Upper lobe of left lung (tissue), 6 donors: Measurements from ENCODE around the gene GPR42. TPM values are rescaled to one million over a fixed set of nuclear protein-coding genes. Genes with fewer than 3 reads are reported as not detected.

Source experiments
- ATAC-seq, 2 donors: fragments of 200-7000 bp; cut with Tn5 transposase; one replicate each; pipeline ENCODE4 v1.9.1; 2022; ENCODE audit warnings: mild to moderate bottlenecking in 2 of 2, moderate library complexity in 2 of 2; ENCODE audit not compliant: low FRiP score in 2 of 2
- DNase-seq, 2 donors: peaks; one replicate each; pipeline ENCODE4 v3.0.0-alpha.2; 2019 to 2020
- H3K27ac ChIP-seq, 4 donors: fragments of 200-600 bp; sonication (generic); one replicate each; pipeline ENCODE4 v1.5.1; 2016 to 2019
- H3K27me3 ChIP-seq, 4 donors: fragments of 200-600 bp; sonication (generic); one replicate each; pipeline ENCODE4 v1.5.1; 2017 to 2019
- H3K36me3 ChIP-seq, 4 donors: fragments of 200-600 bp; sonication (generic); one replicate each; pipeline ENCODE4 v1.5.1; 2016 to 2019
- H3K4me1 ChIP-seq, 4 donors: fragments of 200-600 bp; sonication (generic); one replicate each; pipeline ENCODE4 v1.5.1; 2018 to 2019
- H3K4me3 ChIP-seq, 4 donors: fragments of 200-600 bp; sonication (generic); one replicate each; pipeline ENCODE4 v1.5.1; 2017 to 2019; ENCODE audit warnings: mild to moderate bottlenecking in 2 of 4, moderate library complexity in 1 of 4
- H3K9me3 ChIP-seq, 4 donors: fragments of 200-600 bp; sonication (generic); one replicate each; pipeline ENCODE4 v1.5.1; 2018 to 2019
- EP300 ChIP-seq, 4 donors: sonication (generic); formaldehyde crosslinking; IDR thresholded peaks; one replicate each; pipeline ENCODE4 v1.5.1; 2017; ENCODE audit warnings: antibody characterized with exemption in 4 of 4, control low read depth in 2 of 4
- POLR2A ChIP-seq, 4 donors: fragments of 450-650 bp; IDR thresholded peaks; one replicate each; pipeline ENCODE4 v1.5.1; 2016 to 2017; ENCODE audit warnings: antibody characterized with exemption in 4 of 4, mild to moderate bottlenecking in 2 of 4
- POLR2AphosphoS5 ChIP-seq, 2 donors: sonication (generic); formaldehyde crosslinking; IDR thresholded peaks; one replicate each; pipeline ENCODE4 v1.5.1; 2017; ENCODE audit warnings: antibody characterized with exemption in 2 of 2
- WGBS, 2 donors: methylation state at CpG; one replicate each; pipeline ENCODE4 v1.1.5; 2017 to 2018; 5-methylcytosine and 5-hydroxymethylcytosine counted together
- total RNA-seq, 6 donors: library from RNA; depleted of rRNA in 4 of 6; stranded (reverse); fragments of >200 nt in 4 of 6; gene quantifications; one replicate each; pipeline versions ENCODE4 v1.1.0 to v1.2.1, GENCODE V29; 2016 to 2021
- TF ChIP-seq, protein P1 (sequence below), 6 experiments: fragments of 450-650 bp in 4 of 6; fragments of 200-600 bp in 2 of 6; sonication (generic) in 2 of 6; IDR thresholded peaks; one replicate each; pipeline ENCODE4 v1.5.1; 2016 to 2019; ENCODE audit warnings: antibody characterized with exemption in 6 of 6
- donor health status: DM: no; HTN: no; CAD: no; lungs with moderate emphysema.
- donor health status: DM: no; HTN: yes; CAD: no; lungs with severe emphysema.

The GPR42 gene, protein sequence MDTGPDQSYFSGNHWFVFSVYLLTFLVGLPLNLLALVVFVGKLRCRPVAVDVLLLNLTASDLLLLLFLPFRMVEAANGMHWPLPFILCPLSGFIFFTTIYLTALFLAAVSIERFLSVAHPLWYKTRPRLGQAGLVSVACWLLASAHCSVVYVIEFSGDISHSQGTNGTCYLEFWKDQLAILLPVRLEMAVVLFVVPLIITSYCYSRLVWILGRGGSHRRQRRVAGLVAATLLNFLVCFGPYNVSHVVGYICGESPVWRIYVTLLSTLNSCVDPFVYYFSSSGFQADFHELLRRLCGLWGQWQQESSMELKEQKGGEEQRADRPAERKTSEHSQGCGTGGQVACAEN
- total RNA-seq: under 1 TPM in 2 of 6 donors, not detected in 4; 0.14 to 0.17 TPM

DNA sequence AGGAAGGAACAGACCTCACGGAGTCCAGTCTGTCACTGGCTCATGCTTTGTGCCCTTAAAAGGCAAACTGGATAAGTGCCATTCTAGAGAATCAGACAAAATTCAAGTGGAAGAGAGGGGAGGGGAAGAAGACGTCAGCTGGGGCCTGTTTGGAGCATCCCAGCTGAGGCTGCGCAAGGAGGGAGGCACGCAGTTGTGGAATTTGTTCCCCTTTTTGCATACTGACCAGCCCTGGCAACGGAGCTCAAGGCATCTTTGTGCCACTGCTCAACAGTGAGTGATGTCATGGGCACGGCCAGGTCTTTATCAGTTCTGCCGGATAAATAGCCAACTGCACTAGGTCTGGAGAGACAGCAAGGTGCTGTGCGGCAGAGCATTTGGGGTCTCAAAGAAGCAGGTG, at the start of gene GPR42:
Gene GPR42, plus strand, starts transcription at position 347 of the 400 bp plus-strand sequence. CDS start 292 bp downstream, outside the sequence.
- no peaks in the 10 kb centered on the region for H3K36me3 ChIP-seq
- H3K4me1 ChIP-seq: no peaks in the 10 kb centered on the region
- 79 to 85% methylated on average over 4 to 6 of the region's 8 CpGs for WGBS, 2 donors
- ATAC-seq: no peak
- no peaks in the 10 kb centered on the region for H3K9me3 ChIP-seq
- DNase-seq: no peak
- H3K4me3 ChIP-seq: no peak within 1 kb of the TSS
- H3K27me3 ChIP-seq: no peaks in the 10 kb centered on the region
- no peak for TF ChIP-seq POLR2A (IDR thresholded peaks at IDR 0.05)
- TF ChIP-seq POLR2AphosphoS5 (IDR thresholded peaks at IDR 0.05): no peak
- TF ChIP-seq, protein P1, sequence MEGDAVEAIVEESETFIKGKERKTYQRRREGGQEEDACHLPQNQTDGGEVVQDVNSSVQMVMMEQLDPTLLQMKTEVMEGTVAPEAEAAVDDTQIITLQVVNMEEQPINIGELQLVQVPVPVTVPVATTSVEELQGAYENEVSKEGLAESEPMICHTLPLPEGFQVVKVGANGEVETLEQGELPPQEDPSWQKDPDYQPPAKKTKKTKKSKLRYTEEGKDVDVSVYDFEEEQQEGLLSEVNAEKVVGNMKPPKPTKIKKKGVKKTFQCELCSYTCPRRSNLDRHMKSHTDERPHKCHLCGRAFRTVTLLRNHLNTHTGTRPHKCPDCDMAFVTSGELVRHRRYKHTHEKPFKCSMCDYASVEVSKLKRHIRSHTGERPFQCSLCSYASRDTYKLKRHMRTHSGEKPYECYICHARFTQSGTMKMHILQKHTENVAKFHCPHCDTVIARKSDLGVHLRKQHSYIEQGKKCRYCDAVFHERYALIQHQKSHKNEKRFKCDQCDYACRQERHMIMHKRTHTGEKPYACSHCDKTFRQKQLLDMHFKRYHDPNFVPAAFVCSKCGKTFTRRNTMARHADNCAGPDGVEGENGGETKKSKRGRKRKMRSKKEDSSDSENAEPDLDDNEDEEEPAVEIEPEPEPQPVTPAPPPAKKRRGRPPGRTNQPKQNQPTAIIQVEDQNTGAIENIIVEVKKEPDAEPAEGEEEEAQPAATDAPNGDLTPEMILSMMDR (IDR thresholded peaks at IDR 0.05): no peak
- no peak for TF ChIP-seq EP300 (IDR thresholded peaks at IDR 0.05)
- no peak within 1 kb of the TSS for H3K27ac ChIP-seq

DNA sequence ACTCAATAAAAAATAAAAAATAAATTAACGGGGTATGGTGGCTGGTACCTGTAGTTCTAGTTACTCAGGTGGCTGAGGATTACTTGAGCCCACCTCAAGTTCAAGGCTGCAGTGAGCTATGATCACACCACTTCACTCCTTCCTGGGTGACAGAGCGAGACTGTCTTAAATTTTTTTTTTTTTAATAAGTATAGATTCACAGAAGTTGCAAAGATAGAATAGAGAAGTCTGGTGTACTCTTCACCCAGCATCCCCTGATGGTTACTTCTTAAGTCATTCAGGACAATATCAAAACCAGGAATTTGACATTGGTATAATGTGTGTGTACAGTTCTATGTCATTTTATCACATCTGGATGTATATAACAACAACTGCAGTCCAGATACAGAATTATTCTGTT, 49.6 kb upstream of the GPR42 start:
- Histone ChIP-seq H3K27me3 (no peaks in the 10 kb centered on the region), H3K36me3 (no peaks in the 10 kb centered on the region), H3K4me1 (peaks cover 6 to 29% (median 16%) of the 10 kb centered on the region in 4 donors), H3K4me3 (no peak overlapping the region), H3K9me3 (peaks cover 0 to 5% (median 0%) of the 10 kb centered on the region in 4 donors), H3K27ac (no peak overlapping the region)
- TF ChIP-seq POLR2AphosphoS5 (IDR thresholded peaks at IDR 0.05) (no peak), POLR2A (IDR thresholded peaks at IDR 0.05) (no peak), EP300 (IDR thresholded peaks at IDR 0.05) (no peak)
- WGBS, 2 donors: 88 to 89% methylated on average over 2 of the region's 2 CpGs
- ATAC-seq (no peak), DNase-seq (no peak)

DNA sequence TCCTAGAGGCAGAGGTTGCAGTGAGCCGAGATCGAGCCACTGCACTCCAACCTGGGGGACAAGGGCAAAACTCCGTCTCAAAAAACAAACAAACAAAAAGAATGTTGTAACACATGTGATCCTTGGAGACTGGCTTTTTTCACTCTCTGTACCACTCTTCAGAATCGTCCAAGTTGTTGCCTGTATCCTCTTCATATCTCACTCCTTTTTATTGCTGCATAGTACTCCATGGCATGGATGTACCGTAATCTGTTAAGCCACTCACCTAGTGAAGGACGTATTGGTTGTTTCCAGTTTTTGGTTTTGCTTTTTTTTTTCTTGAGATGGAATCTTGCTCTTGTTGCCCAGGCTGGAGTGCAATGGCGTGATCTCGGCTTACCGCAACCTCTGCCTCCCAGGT, 48.9 kb upstream of the GPR42 start:
- no peak for TF ChIP-seq EP300 (IDR thresholded peaks at IDR 0.05)
- no peak for TF ChIP-seq POLR2A (IDR thresholded peaks at IDR 0.05)
- TF ChIP-seq, protein P1 (IDR thresholded peaks at IDR 0.05): no peak
- TF ChIP-seq POLR2AphosphoS5 (IDR thresholded peaks at IDR 0.05): no peak
- 94% methylated on average over 9 of the region's 9 CpGs for WGBS, 2 donors
- peaks cover 5 to 27% (median 15%) of the 10 kb centered on the region in 4 donors for H3K4me1 ChIP-seq
- H3K27me3 ChIP-seq: no peaks in the 10 kb centered on the region
- H3K9me3 ChIP-seq: peaks cover 0 to 5% (median 0%) of the 10 kb centered on the region in 4 donors
- no peak for DNase-seq
- no peaks in the 10 kb centered on the region for H3K36me3 ChIP-seq
- no peak overlapping the region for H3K27ac ChIP-seq
- no peak overlapping the region for H3K4me3 ChIP-seq
- no peak for ATAC-seq

DNA sequence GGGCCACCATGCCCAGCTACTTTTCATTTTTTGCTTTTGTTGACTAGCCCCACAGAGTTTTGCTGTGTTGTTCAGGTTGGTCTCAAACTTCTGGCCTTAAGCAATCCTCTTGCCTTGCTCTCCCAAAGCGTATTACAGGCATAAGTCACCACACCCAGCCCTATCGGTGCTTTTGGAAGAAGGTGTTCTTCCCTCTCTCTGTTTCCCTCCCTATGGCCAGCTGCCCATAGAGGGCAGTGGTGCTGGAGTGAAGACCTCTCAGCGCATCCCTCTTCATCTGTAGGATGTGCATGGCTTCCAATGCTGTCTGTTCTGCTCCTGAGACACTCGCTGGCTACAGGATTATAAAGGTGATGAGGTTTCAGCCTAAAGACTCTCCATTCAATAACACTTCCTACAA, 43.2 kb upstream of the GPR42 start:
- Histone ChIP-seq H3K27ac (no peak overlapping the region), H3K9me3 (no peaks in the 10 kb centered on the region), H3K27me3 (no peaks in the 10 kb centered on the region), H3K36me3 (no peaks in the 10 kb centered on the region), H3K4me1 (no peaks in the 10 kb centered on the region), H3K4me3 (no peak overlapping the region)
- TF ChIP-seq, protein P1 (IDR thresholded peaks at IDR 0.05): no peak
- TF ChIP-seq POLR2A (IDR thresholded peaks at IDR 0.05) (no peak), POLR2AphosphoS5 (IDR thresholded peaks at IDR 0.05) (no peak), EP300 (IDR thresholded peaks at IDR 0.05) (no peak)
- WGBS, 2 donors: 86 to 88% methylated on average over 4 of the region's 4 CpGs
- ATAC-seq: no peak
- no peak for DNase-seq

DNA sequence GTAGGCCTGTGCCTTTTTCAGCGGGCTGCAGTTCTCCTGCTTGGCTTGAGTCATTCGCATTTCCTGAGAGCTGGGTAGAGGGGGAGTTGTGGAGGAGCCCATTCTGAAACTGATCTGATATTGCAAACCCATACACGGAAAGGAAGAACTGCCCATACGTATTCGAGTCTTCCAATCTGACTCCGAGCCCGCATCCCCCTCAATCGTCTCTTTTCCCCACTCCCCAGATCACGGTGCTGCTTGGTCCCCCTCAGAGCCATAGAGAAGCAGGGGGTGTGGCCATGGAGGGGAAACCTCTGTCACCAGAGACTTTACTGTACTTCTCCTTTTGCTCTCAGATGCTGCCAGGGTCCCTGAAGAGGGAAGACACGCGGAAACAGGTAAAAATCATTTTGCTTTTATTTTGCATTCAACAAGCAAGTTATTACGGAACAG, 42.0 kb upstream of the GPR42 start, which contains the start of gene CD22:
Gene CD22, plus strand, starts transcription at position 337 of the 435 bp plus-strand sequence. CDS start 2,854 bp downstream, outside the sequence.
- no peaks in the 10 kb centered on the region for H3K27me3 ChIP-seq
- no peak for TF ChIP-seq POLR2AphosphoS5 (IDR thresholded peaks at IDR 0.05)
- TF ChIP-seq POLR2A (IDR thresholded peaks at IDR 0.05): no peak
- TF ChIP-seq EP300 (IDR thresholded peaks at IDR 0.05): no peak
- TF ChIP-seq, protein P1 (IDR thresholded peaks at IDR 0.05): no peak
- 73 to 75% methylated on average over 12 of the region's 12 CpGs for WGBS, 2 donors

More for the DNA sequence above, 42.0 kb upstream of the GPR42 start, which contains the start of gene CD22:
- no peak within 1 kb of the TSS for H3K4me3 ChIP-seq
- H3K27ac ChIP-seq: no peak within 1 kb of the TSS
- H3K36me3 ChIP-seq: no peaks in the 10 kb centered on the region
- no peaks in the 10 kb centered on the region for H3K9me3 ChIP-seq
- DNase-seq: no peak
- no peaks in the 10 kb centered on the region for H3K4me1 ChIP-seq
- ATAC-seq: no peak
